Measurements from ENCODE around the gene HMCN1.

The HMCN1 gene

GRCh38 chr1:186213225-186213607 lies 479.0 kb downstream of the HMCN1 start:
- DNase-seq, result no peak

- DNase-seq, result no peak
Measured at GRCh38 chr1:186214791-186215190, 480.6 kb downstream of the HMCN1 start.

- no peak for DNase-seq
Measured at GRCh38 chr1:186215636-186216035, 481.4 kb downstream of the HMCN1 start.

DNA sequence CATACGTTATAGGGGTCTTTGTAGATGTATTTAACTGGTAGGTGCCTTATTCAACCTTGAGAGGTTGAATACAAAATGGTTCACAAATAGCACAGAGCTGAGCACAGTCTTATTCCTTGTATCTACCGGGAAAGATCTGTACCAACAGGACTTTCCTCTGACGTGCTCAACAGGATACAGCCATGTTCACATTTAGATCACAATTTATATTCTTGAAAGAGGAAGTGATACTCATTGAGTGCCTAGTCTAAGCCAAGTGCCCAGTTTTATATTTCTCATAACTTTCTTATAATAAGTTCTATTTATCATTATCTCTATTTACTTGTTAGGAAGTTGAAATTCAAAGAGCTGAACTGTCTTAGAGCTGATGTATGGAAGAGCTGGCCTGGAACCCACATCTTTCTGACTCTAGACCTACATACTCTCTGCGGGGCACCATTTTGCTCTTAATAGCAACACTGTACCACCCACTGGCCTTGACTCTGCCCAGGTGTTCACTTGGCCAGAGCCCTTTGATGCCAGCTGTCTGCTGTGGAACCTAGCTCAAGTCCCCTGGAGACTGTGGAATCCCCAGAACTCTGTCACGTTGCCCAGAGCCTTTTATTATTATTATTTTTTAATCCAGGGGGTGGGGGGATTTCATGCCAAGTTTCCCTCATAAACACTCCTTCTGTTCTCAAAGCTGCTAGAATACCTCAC lies 484.6 kb downstream of the HMCN1 start:
- DNase-seq, result no peak

DNA sequence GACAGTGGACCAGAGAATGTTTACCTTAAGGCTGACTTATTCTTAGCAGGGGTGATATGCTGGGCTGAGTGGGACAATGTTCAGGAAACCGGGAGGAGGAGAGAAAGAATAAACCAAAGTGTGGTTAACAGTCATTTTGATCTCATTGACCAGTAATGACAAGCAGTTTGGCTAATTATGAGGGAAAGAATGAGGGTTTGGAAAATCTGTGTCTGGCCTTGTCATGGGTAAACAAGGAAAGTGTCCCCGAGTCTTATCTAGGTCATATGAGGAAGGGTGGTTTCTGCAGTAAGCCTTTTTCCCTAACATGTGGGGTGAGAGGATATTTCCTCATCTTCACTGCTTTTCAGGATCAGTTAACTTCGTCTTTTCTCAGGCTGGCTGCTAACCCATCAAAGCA lies 485.9 kb downstream of the HMCN1 start:
- no peak for DNase-seq

DNA sequence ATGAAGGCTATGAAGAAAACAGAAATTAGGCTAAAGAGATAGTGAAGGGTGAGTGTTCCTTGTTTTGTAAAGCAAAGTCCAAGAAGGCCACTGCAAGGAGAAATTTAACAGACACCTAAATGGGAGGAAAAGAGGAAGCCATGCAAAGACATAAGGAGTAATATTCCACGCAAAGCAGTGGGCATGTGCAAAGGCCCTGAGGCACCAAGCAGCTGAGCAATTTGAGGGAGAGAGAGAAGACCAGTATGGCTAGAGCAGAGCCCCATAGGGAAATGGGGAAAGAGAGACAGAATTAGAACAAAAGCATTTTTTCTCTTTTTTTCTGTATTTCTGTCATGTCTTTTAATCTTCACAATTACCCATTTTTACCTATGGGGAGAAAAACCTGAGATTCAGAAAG lies 486.7 kb downstream of the HMCN1 start:
- no peak for DNase-seq

- DNase-seq, result no peak
Measured at GRCh38 chr1:186225096-186225495, 490.9 kb downstream of the HMCN1 start.

GRCh38 chr1:186228749-186229148 lies 494.6 kb downstream of the HMCN1 start:
- DNase-seq, result no peak

GRCh38 chr1:186231861-186232436 lies 497.8 kb downstream of the HMCN1 start:
- DNase-seq, result no peak

DNA sequence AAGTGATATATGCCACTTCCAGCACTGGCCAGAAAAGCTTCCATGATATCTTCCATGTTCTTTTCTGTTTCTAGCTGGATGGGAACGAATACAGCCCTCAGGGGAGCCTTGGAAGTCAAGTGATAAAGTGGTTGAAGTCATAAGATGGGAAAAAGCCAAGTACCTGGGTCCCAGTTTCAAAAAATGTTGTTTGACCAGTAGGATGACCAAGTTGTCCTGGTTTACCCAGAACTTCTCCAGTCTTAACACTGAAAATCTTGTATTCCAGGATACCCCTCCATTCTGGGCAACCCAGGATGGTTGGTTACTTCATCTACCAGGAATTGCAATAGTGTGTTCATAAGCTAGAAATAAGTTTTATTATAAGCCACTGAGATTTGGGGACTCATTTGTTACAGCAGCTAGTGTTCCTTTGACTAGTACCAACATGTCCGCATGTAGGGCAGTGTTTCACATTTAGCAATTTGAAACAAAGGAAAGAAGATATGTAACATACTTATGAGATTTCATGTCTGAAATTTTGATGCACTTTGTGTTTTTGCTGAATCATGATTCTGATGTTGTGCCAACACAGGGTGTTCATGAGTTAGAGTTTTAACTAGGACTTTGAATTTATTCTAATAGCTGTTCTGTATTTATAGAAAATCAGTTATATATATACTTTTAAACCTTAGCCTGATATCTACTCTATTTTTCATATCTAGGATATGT lies 500.9 kb downstream of the HMCN1 start:
- no peak for DNase-seq

DNA sequence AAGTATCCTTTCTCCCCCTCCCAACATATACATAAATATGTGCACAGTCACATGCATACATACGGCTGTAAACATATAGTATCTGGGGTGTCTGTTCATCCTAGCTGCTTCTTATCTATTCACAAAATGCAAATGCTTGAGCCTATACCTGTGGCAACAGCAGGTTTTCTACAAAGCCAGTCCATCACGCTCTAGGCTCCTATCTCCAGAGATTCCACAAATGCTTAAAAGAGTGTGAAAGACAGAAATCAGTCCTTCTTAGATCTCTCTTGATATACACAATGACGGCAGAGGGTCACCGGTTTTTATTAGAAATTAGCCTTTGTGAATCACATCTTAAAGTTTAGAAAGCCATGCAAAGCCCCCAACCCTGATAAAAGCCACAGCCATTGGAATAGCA lies 501.5 kb downstream of the HMCN1 start:
- DNase-seq, result no peak

DNA sequence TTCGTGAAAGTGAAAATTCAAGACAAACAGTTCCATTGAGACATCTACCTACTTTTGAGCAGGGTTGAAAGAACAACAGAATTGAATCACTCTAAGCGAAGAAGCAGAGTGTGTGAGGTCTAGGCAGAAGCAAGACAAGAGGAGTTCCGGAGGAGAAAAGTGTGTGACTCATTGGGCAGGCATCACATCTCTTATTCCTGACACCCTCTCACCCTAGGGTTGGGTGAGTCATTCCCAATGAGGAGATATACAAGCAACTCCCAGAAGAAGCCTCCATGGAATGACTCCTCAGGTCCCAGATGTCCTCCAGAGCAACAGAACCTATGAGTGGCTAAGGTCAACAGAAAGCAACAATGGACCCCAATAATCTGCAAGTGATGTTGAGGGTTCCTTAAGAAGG lies 502.7 kb downstream of the HMCN1 start:
- no peak for DNase-seq

- no peak for DNase-seq
Measured at GRCh38 chr1:186239171-186239570, 505.0 kb downstream of the HMCN1 start.

- no peak for DNase-seq
Measured at GRCh38 chr1:186240436-186240835, 506.2 kb downstream of the HMCN1 start.

Measured in activated CD4-positive, alpha-beta T cell treated with anti-CD3 and anti-CD28 coated beads, Interleukin-2, amount 50 U/mL, for 16 hours (primary cell).